SKM-1 treated with dmso at 0.1 percent for 144 hours (cell line): Measurements from ENCODE around the gene B4GALT1.

Source experiments
- DNase-seq: peaks from one replicate; lab custom pipeline; 2025; ENCODE audit not compliant: unreplicated experiment; lab: John Stamatoyannopoulos, UW

Gene B4GALT1

DNA sequence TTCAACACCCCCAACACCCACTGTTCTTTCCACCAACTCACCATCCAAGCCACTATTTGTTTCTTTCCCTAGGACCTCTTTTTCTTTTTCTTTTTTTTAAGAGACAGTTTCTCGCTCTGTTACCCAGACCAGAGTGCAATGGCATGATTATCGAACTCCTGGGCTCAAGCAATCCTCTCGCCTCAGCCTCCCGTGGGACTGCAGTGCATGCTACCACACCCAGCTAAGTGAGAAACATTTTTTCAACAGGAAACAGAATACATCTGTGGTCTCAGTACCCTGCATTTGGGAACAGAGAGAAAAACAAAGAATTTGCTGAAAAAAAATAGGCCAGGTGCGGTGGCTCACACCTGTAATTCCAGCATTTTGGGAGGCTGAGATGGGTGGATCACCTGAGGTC is 24.6 kb downstream of the B4GALT1 start:
- DNase-seq, result no peak

DNA sequence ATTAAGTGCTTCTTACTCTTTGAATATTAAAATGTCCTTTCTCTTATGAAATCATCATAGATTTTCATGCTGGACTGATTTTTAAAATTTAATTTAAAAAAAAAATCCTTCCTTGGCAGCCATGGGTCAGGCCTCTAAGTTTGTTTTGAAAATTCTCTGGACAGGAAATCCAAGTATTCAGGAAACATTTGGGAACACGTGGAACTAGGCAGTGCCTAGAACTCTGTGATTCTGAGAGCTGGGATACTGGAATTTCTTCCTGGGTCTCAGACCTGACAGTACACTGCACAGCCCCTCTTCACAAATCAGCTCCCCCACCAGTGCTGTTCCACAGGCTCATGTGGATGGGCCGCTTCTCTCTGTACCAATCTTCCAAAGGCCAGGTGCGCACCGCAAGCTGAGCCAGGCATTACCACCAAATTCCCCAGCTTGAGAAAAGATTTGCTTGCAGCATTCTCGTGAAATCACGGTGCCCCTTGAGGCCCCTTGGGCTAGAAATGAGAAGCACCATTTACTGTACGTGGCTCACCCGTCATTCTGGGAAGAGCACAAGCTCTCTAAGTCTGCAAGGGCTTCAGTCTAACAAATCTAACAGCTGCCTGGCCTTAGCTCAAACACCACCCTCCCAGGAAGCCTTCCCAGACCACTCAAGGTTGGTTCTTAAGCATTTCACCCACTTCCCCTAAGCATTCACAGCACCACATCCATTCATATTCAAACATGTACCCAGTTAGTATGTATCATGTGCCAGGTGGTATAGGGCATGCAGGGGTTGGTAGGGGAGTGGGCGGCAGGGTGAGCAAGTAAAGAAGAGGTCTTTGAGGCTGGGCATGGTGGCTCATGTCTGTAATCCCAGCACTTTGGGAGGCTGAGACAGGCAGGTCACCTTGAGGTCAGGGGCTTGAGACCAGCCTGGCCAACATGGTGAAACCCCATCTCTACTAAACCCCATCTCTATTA is 26.5 kb downstream of the B4GALT1 start:
- no peak for DNase-seq

DNA sequence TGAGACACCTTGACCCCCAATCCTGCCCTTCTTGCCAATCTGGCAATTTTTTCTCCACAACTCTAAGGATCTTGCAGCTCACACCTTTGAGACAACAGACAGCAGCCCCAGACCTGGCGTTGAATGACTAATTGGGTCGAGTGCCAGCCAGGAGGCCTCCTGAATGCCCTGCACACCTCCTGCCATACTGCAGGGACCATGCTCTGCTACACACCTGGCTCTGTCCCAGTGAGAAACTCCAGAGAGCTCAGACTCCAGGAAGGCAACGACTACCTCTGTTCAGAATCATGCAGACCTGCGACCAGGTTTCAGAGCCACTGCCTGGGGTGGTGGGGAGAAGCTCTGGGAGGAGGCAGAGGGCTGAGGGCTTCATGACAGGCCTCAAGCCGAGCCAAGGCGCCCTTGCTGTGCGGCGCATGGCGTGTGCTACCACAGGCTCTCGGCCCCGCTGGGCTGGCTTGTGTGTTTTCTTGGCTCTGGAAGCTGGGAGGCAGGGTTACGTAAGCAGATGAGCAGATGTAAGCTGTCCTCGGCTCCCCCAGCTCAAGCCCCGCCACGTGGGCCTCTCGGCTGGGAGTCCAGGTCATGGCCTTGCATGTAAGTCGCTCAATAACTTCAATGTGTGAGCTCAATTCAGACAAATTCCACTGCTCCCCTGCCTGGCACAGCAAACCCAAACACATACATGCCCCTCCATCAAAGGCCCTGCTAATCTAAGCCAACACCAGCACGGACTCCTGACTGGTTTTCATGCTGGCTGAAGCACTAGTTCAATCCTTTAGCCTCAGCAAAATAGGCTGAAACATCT is 27.5 kb downstream of the B4GALT1 start:
- DNase-seq, result peak; percentile 49

DNA sequence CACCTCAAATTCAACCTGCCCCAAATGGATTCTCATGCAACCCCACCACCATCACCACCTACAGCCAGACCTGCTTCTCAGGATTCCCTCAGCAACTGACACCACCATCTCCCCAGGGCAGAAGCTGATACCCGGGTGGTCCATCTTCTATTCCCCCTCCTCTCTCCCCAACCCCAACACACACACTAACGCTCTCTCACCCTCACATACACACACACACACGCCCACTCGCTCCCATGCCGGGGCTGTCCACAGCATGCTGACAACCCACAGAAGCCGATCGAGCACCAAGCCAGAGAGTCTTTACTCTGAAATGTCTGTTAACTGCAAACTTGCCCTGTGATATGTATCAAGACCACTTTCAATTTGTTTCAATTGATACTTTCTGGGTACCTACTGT is 28.4 kb downstream of the B4GALT1 start:
- DNase-seq, result no peak

DNA sequence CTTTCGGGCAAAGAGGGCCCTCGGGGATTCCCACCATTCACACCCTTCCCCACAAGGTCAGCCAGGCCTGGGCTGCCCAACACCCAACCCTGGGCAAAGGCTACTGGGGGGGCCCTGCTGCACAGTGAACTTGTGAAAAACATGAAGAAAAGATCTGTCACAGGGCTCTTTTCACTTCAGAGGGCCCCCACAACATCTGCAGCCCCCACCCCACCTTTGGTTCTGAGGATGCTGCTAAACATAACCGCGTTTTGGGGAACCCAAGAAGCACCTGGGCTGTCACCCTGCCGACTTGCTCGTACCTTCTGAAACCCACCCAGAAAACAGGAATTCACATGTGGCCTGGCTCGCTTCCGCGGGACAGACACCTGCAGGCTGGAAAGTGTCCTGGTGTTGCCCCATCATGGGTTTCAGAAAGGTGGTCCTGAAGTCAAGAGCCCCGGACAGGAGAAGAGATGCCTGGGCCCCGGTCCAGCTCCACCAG is 29.3 kb downstream of the B4GALT1 start:
- no peak for DNase-seq

DNA sequence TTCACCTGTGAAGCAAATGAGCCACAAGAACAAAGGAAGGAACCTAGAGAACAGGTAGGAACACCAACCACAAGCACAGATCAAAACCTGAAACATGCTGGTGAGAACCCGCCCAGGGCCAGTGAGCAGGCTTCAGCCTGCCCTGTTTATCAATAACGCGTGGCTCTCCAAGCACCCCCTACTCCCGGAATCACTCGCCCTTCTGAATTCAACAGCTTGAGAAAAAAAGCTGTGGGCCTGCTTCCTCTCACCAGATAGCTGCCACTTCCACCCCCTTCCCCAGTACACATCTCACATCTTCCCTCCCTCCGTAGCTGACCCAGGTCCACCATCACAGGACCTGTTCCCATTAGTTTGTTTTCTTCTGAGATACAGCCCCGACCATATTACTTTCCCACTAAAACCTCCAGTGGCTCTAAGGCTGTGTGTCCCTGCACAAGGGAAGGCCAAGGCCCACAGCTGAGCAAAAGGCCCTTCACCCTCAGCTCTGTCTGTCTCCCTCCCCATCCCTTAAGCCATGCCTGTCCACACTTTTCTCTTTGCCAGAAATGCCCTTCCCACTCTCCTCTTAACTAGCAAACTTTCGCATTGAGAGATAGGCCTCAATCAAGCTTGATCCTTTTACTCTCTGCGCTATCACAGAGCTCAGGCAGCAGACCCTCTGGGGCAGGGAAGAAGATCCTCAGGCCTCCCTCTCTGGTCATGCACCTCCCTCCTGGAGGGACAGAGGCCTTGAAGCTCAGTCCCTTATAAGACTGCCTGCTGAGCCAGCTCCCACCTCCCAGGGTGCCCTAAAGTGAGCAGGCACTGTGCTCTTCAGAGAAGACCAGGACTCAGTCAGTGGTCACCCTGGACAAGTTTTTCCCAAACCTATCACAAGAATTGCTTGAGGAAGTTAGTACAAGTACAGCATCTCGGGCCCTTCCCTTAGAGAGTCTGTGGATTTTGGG is 30.1 kb downstream of the B4GALT1 start:
- no peak for DNase-seq

DNA sequence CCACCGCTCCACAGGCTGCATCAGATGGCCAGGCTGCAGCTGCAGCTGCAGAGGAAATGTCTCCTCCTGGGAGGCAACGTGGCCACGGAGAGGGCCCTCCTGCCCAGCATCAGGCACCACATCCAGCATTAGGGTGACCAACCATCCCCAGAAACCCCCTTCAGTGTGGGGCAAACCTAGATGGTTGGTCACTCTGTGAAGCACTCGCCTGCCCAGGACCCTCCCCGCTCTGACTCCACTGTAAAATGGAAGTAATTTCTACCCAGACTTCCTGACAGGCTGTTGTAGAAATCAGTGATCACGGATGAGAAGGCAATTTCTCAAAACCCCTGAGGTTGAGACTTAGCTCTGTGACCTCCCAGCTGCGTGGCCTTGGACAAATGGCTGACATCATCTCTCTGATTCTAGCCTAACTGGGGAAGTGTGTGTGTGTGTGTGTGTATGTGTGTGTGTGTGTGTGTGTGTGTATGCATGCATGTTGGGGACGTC is 31.6 kb downstream of the B4GALT1 start:
- no peak for DNase-seq

DNA sequence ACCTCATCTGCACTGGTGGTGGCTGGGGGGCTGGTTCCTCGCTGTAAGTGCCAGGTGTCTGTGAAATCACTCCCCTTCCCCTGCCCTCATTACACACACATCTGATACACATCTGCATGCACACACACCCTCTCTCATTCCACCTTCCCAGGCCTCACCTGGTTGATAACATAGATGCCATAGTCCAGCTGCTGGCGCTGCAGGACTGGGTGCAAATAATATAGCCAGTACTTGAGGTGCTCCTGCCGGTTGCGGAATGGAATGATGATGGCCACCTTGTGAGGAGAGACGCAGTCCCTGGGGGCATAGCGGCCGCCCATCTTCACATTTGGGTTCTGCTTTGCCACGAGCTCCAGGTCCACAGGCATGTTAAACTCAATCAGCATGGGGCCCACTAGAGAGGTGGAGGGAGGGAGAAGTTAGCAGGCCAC is 32.1 kb downstream of the B4GALT1 start:
- DNase-seq, result no peak

DNA sequence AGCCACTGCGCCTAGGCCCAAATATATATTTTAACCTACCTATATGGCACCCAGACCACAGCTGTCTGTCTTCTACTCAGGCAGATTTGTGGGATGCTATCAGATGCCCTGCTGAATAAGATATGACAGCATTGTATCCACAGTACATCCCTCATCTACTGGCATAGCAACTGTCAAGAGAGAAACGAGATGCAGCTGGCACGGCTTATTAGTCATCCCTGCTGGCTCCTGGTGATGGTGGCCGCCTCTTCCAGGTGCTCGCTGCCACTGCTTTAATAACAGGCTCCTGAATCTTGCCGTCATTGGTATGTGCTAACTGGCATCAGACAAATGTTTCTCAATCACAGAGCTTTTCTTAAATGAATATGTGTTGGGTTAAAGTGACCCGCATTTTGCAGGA is 34.0 kb downstream of the B4GALT1 start:
- no peak for DNase-seq

DNA sequence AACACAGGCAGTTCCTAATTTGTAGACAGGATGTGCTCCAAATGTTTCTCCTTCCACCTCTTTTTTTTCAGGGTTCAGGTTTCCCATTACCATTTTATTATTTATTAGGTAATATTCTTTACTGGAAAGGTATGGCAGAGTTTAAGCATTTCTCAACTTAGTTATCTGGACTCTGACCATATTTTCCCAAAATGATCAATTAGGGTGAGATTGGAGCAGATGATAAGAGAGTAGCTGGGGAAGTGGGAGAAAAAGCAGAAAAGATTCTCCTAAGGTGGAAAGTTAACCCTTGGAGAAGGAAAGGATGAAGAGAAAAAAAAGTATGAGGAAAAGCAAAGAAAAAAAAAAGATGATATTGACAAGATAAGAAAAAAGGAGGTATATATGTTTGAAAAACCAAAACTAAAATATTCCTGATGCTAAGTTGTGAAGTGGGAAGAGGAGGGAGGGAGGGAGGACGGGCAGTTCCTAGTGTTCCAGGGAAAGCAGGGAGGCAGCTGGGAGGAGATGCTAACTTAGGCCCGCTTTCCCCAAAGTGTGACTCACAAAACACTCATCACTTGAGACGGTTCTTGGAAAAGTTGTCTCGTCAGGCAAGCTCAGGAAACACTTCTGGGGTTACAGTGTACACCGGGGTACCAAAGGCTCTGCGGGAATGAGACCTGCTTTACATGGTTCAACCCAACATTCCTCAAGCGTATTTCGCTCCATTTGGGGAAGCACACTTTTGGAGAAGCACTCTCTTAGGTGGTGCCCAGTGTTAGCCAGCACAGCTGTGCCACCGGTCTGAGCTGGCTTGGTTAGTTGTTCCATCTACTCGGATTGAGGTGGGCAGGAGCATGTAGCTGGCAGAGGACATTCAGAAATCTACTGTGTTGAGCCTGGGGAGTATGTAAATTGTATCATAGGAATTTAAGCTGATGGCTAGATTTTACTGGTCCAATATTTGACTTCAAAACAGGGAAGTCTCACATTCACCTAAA is 35.1 kb downstream of the B4GALT1 start:
- DNase-seq, result no peak

DNA sequence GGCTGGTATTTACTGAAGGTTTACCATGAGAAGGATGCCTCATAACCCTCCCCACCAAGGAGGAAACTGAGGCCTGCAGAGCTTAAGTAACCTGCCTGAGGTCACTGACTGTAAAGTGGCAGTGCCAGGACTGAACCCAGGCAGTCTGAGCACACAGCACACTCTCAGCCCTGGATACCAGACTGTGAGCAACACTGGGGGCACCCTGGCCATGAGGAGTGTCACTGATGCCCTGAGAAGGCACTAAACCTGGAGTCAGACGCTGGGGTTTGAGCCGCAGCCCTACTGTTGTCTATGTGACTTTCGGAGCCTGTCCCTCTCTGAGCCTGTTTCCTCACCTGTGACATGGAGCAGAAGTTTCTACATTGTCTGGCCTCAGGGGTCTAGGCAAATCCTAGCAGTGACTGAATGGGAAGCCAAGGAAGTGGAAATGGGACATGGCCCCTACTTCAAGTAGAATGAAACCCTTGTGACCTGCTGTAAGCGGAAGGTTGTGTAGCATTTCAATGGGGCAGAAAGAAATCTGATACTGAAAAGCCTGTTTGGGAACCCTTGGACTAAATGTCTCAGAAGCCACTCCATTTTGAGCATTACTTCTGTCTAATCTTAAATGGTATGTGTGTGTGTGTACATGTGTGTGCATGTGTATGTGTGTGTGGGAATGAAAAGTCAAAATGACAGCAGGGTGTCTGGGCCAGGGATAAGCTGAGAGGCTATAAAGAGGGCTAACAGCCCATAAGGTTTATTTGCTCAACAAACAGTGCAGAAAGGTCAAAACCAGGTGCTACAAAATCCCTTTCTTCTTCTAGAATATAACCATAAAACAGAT is 36.0 kb downstream of the B4GALT1 start:
- no peak for DNase-seq

DNA sequence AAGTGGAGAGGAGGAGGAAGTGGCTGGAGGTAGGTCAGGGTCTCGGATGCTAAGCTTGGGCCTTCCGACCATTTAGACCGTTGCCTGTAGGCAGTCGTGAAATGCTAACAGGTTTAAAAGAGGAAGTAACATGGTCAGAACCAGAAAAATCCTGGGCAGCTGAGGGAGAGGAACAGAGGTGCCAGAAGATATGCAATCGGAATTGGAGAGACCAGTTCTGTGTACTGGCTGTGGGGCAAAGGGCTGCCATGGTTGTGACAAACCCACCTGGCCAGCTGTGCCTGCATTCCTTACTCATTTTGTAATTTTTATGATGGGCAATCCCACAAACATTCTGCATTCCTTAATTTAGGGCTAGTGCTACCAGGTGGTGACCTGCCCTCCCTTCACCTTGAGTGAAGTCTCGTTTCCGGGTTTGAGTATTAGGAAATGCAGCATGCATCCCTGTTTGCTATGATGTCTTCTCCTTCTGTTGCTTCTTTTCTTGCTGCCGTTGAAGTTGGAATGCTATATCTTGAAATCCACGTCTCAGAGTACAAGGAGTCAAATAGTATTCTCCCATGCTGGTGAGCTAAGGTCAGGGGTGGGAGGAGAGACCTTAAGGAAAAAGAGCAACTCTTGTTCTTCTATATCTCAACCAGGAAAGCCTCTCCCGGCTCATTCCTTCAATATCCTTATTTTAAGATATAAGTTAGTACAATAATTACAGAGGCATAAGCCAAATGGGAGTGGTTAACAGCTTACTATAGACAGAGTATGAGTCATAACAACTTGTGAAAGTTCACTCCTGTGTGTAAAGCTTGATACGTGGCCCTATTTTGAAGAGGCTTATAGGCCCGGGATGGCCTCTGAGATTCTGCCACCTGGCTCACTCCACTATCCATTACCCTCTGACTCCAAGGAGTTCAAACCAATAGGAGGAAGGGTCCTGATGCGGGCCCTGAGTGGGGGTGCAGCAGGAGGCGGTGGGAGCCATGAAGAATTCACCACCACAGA is 37.0 kb downstream of the B4GALT1 start:
- peak; percentile 10 for DNase-seq

DNA sequence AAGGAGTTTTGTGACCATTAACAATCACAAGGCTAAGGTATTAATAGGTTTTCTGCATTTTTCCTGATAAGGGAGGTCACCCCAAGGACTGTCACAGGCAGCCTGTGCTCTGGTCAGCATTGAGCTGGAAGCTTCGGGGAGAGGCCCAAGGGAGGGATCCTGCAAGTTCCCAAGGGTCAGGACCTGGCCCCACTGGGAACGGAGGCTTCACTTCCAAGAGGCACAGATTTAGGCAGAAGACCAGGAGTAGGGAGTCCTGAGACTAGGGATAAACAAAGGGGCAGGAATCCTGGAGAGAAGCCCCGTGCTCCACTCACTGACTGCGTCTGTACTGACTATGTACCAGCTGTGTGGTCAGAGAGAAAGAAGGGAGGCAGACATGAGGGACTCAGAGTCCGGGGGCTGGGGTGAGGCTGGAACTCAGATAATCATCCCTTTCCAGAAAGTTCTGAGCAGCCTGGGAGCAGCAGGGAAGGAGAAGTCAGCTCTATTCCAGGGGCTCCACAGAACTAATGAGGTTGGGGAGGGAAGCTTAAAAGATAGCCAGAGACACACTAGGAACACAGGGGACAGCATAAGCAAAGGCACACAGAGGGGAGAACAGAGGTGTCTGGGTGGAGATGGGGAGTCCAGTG is 37.8 kb downstream of the B4GALT1 start:
- no peak for DNase-seq

DNA sequence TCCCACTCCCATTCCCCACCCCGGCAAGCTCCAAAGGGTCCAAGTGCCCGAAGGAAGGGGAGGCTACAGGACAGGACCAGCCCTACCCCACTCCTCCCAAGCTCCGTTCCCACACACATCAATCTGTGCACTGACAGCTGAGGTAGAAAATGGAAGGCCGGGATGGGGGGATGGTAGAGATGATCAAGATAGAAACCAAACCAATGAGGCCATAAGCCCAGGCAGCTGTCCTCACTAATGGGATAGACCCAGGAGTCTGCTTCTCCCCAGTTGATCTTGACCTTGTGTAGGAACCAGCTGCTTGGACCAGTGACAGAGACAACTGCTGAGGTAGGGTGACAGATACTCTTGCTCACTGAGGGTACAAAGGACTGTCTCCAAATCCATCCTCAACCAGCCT is 38.6 kb downstream of the B4GALT1 start:
- no peak for DNase-seq

DNA sequence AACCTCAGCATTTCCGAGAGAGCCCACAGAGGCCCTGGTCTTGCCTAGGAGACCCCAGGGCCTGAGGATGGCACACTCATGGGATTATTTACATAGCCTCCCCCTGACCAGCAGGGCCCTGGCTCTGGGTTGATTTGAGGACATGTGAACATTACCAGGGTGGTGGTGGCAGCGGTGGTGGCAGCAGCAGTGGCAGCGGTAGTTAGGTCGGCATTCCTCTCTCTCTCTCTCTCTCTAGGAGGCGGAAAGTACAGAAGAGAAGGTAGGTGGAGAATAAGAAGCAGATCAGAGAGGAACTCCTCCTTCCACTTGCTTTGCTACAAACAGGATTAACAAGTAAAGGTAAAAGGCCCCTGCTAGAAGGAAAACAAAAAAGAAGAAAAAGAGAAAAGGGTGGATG is 39.3 kb downstream of the B4GALT1 start:
- no peak for DNase-seq

DNA sequence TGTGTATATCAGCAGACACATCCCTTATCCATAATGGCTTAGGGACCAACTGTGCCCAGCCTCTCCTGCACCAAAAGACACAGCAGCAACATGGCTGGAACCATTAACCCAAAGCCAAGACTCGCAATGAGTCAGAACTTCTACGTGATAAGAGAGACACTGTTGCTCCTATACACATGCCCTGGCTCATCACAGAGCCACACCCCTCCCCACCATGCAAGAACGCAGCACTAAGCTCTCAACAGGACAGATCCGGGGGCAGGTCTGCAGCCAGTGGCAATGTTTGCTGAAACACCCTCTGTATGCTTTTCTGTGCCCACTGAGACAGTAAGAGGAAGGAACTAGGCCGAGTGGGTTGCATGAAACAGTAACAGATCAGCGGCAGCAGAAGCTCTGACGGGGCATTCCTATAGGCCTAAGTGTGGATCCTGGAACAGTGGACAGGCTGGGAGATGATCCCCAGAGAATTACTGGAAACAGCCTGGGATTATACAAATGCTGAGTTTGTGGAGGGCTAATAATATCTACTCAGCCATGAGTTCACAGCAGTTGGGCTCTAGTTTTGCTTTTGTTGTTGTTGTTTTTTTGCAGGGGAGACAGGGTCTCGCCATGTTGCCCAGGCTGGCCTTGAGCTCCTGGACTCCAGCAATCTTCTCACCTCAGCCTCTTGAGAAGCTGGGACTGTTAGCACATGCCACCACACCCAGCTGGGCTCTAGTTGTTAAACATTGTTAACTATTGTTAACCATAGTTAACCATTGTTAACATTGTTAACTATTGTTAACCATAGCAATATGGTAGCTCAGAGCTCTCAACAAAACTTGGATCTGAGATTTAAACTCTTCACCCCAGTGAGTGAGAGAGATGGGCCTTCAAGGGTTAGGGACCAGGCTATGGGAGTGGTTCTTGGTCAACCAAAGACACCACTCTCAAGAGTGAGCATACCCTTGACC is 41.0 kb downstream of the B4GALT1 start:
- DNase-seq, result no peak
